ENCODE results near the gene MPPED1. TPM values are rescaled to one million over a fixed set of nuclear protein-coding genes. Genes with fewer than 3 reads are reported as not detected.

The MPPED1 gene
- total RNA-seq, 2 experiments from 2014 or later: not detected

DNA sequence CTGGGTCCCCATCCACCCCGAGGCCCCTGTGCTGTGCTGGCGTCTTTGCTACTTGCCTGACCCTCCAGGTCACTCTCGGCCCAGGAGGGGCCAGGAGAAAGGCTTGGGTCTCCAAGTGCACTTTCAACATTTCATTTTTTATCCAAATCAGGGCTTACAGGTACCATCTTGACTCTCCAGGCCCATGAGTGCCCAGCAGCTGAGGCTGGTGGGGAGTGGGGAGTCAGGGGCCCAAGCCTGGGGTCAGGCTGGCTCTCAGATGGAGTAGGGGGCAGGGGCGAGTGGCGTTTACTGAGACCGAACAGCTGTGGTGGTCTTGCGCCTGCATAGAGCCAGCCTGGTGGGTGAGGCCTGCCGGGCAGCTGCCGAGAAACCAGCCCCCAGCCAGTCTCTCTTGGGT, 61.6 kb downstream of the MPPED1 start:
- intact Hi-C loops (cut with micrococcal nuclease): no loop called here
- CTCF ChIA-PET: no interaction called here
- DNase-seq: no peak
- no peak overlapping the region for H3K27ac Mint-ChIP-seq
- H3K36me3 Mint-ChIP-seq (ENCODE audit: low read depth): no peaks in the 10 kb centered on the region
- H3K9me3 Mint-ChIP-seq: no peaks in the 10 kb centered on the region
- peaks cover 27% of the 10 kb centered on the region for H3K27me3 Mint-ChIP-seq (ENCODE audit: low read depth)
- H3K4me3 Mint-ChIP-seq: no peak overlapping the region
- H3K4me1 Mint-ChIP-seq (ENCODE audit: low read depth): no peaks in the 10 kb centered on the region

- no peaks in the 10 kb centered on the region for H3K9me3 Mint-ChIP-seq
- CTCF ChIA-PET: interaction anchor here (0.6 kb wide), 1 partner anchor 29 kb away, joined by 4 read pairs; no protein-coding TSS in a partner anchor
- H3K27ac Mint-ChIP-seq: no peak overlapping the region
These were observed 62.6 kb downstream of the MPPED1 start for GRCh38 chr22:43474161-43475101.

GRCh38 chr22:43475549-43476076, 63.8 kb downstream of the MPPED1 start:
- no peaks in the 10 kb centered on the region for H3K9me3 Mint-ChIP-seq
- H3K4me3 Mint-ChIP-seq: no peak overlapping the region
- intact Hi-C loops (cut with micrococcal nuclease): no loop called here
- CTCF ChIA-PET: no interaction called here
- DNase-seq: no peak
- peaks cover 16% of the 10 kb centered on the region for H3K27me3 Mint-ChIP-seq (ENCODE audit: low read depth)
- no peaks in the 10 kb centered on the region for H3K36me3 Mint-ChIP-seq (ENCODE audit: low read depth)
- no peak overlapping the region for H3K27ac Mint-ChIP-seq
- peaks cover 4% of the 10 kb centered on the region for H3K4me1 Mint-ChIP-seq (ENCODE audit: low read depth)

More at GRCh38 chr22:43474161-43475101, 62.6 kb downstream of the MPPED1 start:
- no peaks in the 10 kb centered on the region for H3K36me3 Mint-ChIP-seq (ENCODE audit: low read depth)
- no peak overlapping the region for H3K4me3 Mint-ChIP-seq
- no peaks in the 10 kb centered on the region for H3K4me1 Mint-ChIP-seq (ENCODE audit: low read depth)
- H3K27me3 Mint-ChIP-seq (ENCODE audit: low read depth): peaks cover 24% of the 10 kb centered on the region
- DNase-seq: no peak
- intact Hi-C loops (cut with micrococcal nuclease): no loop called here

GRCh38 chr22:43476341-43476740, 64.5 kb downstream of the MPPED1 start:
- Mint-ChIP-seq H3K4me3 (no peak overlapping the region), H3K9me3 (no peaks in the 10 kb centered on the region), H3K36me3 (ENCODE audit: low read depth) (no peaks in the 10 kb centered on the region), H3K27me3 (ENCODE audit: low read depth) (peaks cover 16% of the 10 kb centered on the region), H3K27ac (no peak overlapping the region), H3K4me1 (ENCODE audit: low read depth) (peaks cover 9% of the 10 kb centered on the region)
- DNase-seq: no peak
- intact Hi-C loops (cut with micrococcal nuclease): no loop called here
- CTCF ChIA-PET: no interaction called here

- no peaks in the 10 kb centered on the region for H3K9me3 Mint-ChIP-seq
- intact Hi-C loops (cut with micrococcal nuclease): no loop called here
- CTCF ChIA-PET: no interaction called here
- no peak overlapping the region for H3K4me3 Mint-ChIP-seq
- no peaks in the 10 kb centered on the region for H3K36me3 Mint-ChIP-seq (ENCODE audit: low read depth)
- H3K27me3 Mint-ChIP-seq (ENCODE audit: low read depth): peaks cover 14% of the 10 kb centered on the region
- no peak for DNase-seq
- peaks cover 16% of the 10 kb centered on the region for H3K4me1 Mint-ChIP-seq (ENCODE audit: low read depth)
- H3K27ac Mint-ChIP-seq: no peak overlapping the region
These were observed 65.2 kb downstream of the MPPED1 start for GRCh38 chr22:43476751-43477725.

GRCh38 chr22:43477966-43478365, 66.2 kb downstream of the MPPED1 start:
- H3K27me3 Mint-ChIP-seq (ENCODE audit: low read depth): peaks cover 9% of the 10 kb centered on the region
- no peak overlapping the region for H3K4me3 Mint-ChIP-seq
- CTCF ChIA-PET: no interaction called here
- H3K36me3 Mint-ChIP-seq (ENCODE audit: low read depth): no peaks in the 10 kb centered on the region
- no peak for DNase-seq
- no peak overlapping the region for H3K27ac Mint-ChIP-seq
- intact Hi-C loops (cut with micrococcal nuclease): no loop called here
- peaks cover 18% of the 10 kb centered on the region for H3K4me1 Mint-ChIP-seq (ENCODE audit: low read depth)
- no peaks in the 10 kb centered on the region for H3K9me3 Mint-ChIP-seq

- Mint-ChIP-seq H3K4me3 (no peak overlapping the region), H3K27ac (no peak overlapping the region), H3K4me1 (ENCODE audit: low read depth) (peaks cover 18% of the 10 kb centered on the region), H3K36me3 (ENCODE audit: low read depth) (no peaks in the 10 kb centered on the region), H3K9me3 (no peaks in the 10 kb centered on the region), H3K27me3 (ENCODE audit: low read depth) (peaks cover 7% of the 10 kb centered on the region)
- CTCF ChIA-PET: no interaction called here
- intact Hi-C loops (cut with micrococcal nuclease): no loop called here
- no peak for DNase-seq
These were observed 66.9 kb downstream of the MPPED1 start for GRCh38 chr22:43478621-43479300.

GRCh38 chr22:43479301-43479950, 67.6 kb downstream of the MPPED1 start:
- no peak overlapping the region for H3K4me3 Mint-ChIP-seq
- intact Hi-C loops (cut with micrococcal nuclease): no loop called here
- peaks cover 18% of the 10 kb centered on the region for H3K4me1 Mint-ChIP-seq (ENCODE audit: low read depth)
- H3K27ac Mint-ChIP-seq: no peak overlapping the region
- CTCF ChIA-PET: interaction anchor here (0.6 kb wide), 1 partner anchor 88 kb away, joined by 4 read pairs; no protein-coding TSS in a partner anchor
- no peaks in the 10 kb centered on the region for H3K36me3 Mint-ChIP-seq (ENCODE audit: low read depth)
- no peaks in the 10 kb centered on the region for H3K9me3 Mint-ChIP-seq
- H3K27me3 Mint-ChIP-seq (ENCODE audit: low read depth): peaks cover 4% of the 10 kb centered on the region
- no peak for DNase-seq

DNA sequence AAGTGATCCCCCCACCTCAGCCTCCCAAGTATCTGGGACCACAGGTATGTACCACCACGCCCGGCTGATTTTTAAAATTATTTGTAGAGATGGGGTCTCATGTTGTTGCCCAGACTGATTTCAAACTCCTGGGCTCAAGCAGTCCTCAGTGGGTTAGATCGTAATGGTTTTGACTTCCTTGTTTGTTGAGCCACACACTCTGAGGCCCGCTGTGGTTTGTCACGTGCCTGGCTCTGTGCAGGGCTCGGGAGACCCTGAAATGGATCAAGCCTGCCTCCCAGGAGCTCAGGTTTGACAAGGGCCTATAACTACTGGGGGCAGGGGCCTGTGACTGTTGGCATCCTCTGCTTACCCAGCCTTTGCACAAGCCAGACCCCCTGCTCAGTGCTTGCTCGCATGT, 68.1 kb downstream of the MPPED1 start:
- H3K4me3 Mint-ChIP-seq: no peak overlapping the region
- intact Hi-C loops (cut with micrococcal nuclease): no loop called here
- CTCF ChIA-PET: interaction anchor here (0.6 kb wide), 1 partner anchor 88 kb away, joined by 4 read pairs; no protein-coding TSS in a partner anchor
- H3K36me3 Mint-ChIP-seq (ENCODE audit: low read depth): no peaks in the 10 kb centered on the region
- no peak for DNase-seq
- no peaks in the 10 kb centered on the region for H3K9me3 Mint-ChIP-seq
- H3K4me1 Mint-ChIP-seq (ENCODE audit: low read depth): peaks cover 18% of the 10 kb centered on the region
- no peaks in the 10 kb centered on the region for H3K27me3 Mint-ChIP-seq (ENCODE audit: low read depth)
- H3K27ac Mint-ChIP-seq: no peak overlapping the region

GRCh38 chr22:43481568-43482317, 69.9 kb downstream of the MPPED1 start:
- H3K27ac Mint-ChIP-seq: peak overlapping the region; percentile 74
- CTCF ChIA-PET: interaction anchor here (1.1 kb wide), 1 partner anchor 38 kb away, joined by 4 read pairs; no protein-coding TSS in a partner anchor
- intact Hi-C loops (cut with micrococcal nuclease): loop anchor here (1.0 kb wide), 1 partner anchor 93 kb away; no protein-coding TSS in a partner anchor

DNA sequence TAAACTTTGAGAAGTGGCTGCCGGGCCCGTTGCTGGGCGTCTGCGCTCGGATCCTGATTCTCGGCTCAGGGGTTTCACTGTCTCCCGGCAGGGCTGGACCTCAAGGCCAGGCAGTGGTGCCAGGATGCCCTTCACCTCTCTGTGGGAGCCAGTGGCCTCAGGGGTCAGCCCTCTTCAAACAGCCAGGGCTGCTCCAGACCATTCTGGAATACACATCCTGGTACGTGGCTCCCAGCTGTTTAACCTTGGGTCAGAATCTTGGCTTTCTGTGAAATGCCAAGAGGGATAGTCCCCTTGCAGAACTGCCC, 70.5 kb downstream of the MPPED1 start:
- peaks cover 4% of the 10 kb centered on the region for H3K27me3 Mint-ChIP-seq (ENCODE audit: low read depth)
- H3K36me3 Mint-ChIP-seq (ENCODE audit: low read depth): no peaks in the 10 kb centered on the region
- no peak overlapping the region for H3K27ac Mint-ChIP-seq
- no peak for DNase-seq
- H3K9me3 Mint-ChIP-seq: no peaks in the 10 kb centered on the region
- H3K4me1 Mint-ChIP-seq (ENCODE audit: low read depth): peaks cover 18% of the 10 kb centered on the region
- CTCF ChIA-PET: no interaction called here
- peak overlapping the region; percentile 71 for H3K4me3 Mint-ChIP-seq
- intact Hi-C loops (cut with micrococcal nuclease): no loop called here

More at GRCh38 chr22:43481568-43482317, 69.9 kb downstream of the MPPED1 start:
- peak overlapping the region; percentile 71 for H3K4me3 Mint-ChIP-seq
- H3K4me1 Mint-ChIP-seq (ENCODE audit: low read depth): peaks cover 18% of the 10 kb centered on the region
- H3K9me3 Mint-ChIP-seq: no peaks in the 10 kb centered on the region
- H3K36me3 Mint-ChIP-seq (ENCODE audit: low read depth): no peaks in the 10 kb centered on the region
- no peaks in the 10 kb centered on the region for H3K27me3 Mint-ChIP-seq (ENCODE audit: low read depth)
- peak; percentile 66 for DNase-seq

All from activated naive CD4-positive, alpha-beta T cell treated with anti-CD3 and anti-CD28 coated beads for 36 hours (primary cell).